ENCODE results near the gene ARHGAP15.

- TF ChIP-seq CTCF (IDR thresholded peaks at IDR 0.05; ENCODE audit: insufficient read depth, low read depth, low read length) (no peak), EZH2 (IDR thresholded peaks at IDR 0.05; ENCODE audit: insufficient read depth, low read length) (no peak)
Measured at GRCh38 chr2:143564419-143564818, 435.2 kb downstream of the ARHGAP15 start.
